ENCODE measurements around the gene PCSK5.
"Not testable (repeated sequence)": the region's sequence is repeated elsewhere in the genome, so short reads cannot be mapped to it uniquely, and the experiment has no call there.

Gene PCSK5

DNA sequence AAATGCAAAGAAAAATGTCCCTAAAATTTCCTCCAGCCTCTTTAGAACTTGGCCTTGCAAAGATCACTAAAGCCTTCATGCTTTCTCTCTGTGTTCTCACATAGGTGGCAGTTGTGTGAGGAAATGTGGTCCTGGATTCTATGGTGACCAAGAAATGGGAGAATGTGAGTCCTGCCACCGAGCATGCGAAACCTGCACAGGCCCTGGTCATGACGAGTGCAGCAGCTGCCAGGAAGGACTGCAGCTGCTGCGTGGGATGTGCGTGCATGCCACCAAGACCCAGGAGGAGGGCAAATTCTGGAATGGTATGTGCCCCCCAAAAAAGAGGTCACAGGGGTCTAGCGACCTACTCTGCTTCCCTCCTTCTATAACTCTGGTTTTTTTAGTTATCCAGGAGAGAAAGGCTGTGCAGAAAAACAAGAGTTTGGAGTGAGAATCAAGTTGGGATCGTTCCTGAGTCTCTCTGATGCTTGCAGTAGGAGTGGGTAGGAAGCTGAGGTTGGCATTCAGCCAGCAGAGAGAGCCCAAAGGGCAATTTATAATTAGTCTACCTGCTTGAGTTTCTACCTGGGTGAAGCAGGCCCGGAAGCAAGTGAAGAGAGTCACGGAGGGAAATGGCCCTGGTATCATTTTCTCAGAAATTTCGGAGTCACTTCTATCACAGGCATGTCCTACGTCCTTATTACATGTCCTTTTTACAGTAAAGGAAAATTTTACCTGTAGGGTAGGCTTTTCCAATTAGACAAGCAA, 406.3 kb downstream of the PCSK5 start:
- no peak for DNase-seq (ENCODE audit: low spot score)

DNA sequence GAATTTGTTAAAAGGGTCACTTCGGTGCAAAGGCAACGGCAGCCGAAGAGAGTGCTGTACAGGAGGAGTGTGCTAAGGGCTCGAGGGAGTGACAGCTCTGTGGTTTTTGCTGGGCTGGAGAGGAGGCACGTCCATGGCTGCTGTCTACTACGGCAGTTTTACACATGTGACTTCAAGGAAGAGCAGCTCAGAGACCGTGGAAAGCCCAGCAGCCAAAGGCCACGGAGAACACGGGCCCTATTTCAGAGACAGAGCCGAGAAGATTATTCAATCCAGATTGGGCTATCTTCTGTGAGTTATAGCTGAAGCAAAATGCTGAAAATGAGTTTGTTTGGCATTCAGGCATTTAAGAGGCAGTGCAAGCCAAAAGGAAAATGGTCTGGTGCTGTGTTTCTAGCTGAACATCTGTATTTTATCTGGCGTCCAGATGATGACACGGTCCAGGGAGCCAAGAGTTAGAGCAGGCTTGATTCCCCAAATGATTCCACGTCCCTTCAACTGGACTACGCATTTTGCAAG, 407.3 kb downstream of the PCSK5 start:
- no peak for DNase-seq (ENCODE audit: low spot score)
- TF ChIP-seq, protein P1, sequence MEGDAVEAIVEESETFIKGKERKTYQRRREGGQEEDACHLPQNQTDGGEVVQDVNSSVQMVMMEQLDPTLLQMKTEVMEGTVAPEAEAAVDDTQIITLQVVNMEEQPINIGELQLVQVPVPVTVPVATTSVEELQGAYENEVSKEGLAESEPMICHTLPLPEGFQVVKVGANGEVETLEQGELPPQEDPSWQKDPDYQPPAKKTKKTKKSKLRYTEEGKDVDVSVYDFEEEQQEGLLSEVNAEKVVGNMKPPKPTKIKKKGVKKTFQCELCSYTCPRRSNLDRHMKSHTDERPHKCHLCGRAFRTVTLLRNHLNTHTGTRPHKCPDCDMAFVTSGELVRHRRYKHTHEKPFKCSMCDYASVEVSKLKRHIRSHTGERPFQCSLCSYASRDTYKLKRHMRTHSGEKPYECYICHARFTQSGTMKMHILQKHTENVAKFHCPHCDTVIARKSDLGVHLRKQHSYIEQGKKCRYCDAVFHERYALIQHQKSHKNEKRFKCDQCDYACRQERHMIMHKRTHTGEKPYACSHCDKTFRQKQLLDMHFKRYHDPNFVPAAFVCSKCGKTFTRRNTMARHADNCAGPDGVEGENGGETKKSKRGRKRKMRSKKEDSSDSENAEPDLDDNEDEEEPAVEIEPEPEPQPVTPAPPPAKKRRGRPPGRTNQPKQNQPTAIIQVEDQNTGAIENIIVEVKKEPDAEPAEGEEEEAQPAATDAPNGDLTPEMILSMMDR (IDR thresholded peaks at IDR 0.05; ENCODE audit: extremely low read depth, missing control alignments): no peak

More for the DNA sequence above, 406.3 kb downstream of the PCSK5 start:
- TF ChIP-seq, protein P1 (IDR thresholded peaks at IDR 0.05; ENCODE audit: extremely low read depth, missing control alignments): no peak

DNA sequence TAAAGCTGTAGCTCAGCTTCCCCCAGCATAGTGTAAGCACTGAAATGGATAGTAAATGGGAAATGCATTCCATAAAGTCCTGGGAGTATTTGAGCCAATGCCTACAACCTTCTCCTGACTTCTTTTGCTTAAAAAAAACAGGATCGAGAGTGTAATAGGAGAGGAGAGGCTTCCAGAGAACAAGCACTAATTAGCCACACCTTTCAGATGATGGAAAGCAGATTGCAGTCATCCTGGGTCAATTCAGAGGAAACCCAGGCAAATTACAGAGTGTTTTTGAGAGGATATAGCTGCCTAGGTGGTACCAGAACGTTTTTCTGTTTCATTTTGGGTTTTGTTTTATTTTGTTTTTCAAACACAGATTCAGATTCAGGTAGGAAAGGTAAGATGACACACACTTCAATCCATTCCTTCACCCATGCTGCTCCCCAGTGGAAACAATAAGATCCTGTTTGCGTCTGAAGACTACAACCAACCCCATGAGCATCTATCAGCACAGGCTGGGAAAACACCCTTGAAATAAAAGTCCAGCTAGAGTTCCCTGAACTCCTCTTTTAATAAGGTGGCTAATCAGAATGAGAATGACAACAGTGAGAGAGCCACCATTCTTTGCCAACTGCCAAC, 408.2 kb downstream of the PCSK5 start:
- TF ChIP-seq, protein P1 (IDR thresholded peaks at IDR 0.05; ENCODE audit: extremely low read depth, missing control alignments): no peak
- no peak for DNase-seq (ENCODE audit: low spot score)

DNA sequence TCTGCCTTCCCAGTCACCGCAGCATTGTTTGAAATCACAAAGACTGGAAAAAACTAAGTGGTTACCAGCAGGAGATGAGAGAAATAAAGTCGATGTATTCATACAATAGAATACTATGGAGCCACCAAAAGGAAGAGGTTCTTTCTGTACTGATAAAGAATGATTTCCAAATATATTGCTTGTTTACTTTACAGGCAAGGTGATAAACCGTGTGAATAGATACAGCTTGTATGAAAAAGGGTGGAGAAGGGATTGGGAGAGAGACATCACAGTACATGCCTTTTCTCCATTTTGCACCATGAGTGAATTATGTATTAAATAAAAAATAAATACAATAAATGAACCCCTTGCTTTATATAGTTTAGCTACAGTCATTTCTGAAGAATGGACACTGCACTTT, 412.1 kb downstream of the PCSK5 start:
- TF ChIP-seq, protein P1 (IDR thresholded peaks at IDR 0.05; ENCODE audit: extremely low read depth, missing control alignments): no peak
- no peak for DNase-seq (ENCODE audit: low spot score)

DNA sequence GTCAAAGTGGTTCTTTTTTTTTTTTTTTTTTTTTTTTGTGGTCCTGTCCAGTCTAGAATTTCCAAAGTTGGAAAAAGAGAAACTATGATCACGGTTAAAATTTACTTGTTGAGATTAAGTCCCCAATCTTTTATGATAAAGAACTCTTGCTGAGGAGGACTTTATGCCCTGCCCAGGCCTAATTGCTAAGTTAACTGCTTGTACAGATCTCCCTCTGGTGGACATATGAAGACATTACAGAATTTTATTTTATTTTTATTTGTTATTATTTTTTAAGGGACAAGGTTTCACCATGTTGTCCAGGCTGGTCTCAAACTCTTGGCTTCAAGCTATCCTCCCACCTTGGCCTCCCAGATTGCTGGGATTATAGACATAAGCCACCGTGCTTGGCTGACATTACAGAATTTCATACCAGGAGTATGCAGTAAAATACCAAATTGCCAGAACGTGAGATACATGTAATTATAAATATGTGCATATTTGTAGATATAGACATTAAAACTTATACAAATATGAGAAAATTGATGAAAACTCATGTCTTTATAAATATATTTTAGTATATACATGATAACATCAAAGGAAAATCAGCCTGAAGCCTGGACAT, 412.6 kb downstream of the PCSK5 start:
- DNase-seq (ENCODE audit: low spot score): peak; percentile 53
- TF ChIP-seq, protein P1 (IDR thresholded peaks at IDR 0.05; ENCODE audit: extremely low read depth, missing control alignments): no peak

DNA sequence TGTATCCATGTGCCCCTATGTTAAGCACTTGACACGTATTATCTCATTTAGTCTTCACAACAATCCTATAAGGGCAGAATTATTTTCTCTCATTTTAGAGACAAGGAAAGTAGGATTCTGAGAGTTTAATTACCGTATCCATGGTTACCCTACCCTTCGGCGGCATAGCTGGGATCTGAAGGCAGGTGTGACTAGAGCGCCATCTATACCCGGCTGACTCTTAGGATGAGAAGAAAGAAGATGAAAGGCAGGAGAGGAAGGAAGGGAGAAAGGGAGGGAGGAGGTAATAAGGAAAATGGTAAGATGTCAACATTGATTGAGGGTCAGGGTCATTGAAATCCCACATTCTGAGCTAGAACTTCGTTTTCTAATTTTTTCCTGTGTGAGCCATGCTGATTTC, 416.6 kb downstream of the PCSK5 start:
- DNase-seq (ENCODE audit: low spot score): not testable (repeated sequence)

DNA sequence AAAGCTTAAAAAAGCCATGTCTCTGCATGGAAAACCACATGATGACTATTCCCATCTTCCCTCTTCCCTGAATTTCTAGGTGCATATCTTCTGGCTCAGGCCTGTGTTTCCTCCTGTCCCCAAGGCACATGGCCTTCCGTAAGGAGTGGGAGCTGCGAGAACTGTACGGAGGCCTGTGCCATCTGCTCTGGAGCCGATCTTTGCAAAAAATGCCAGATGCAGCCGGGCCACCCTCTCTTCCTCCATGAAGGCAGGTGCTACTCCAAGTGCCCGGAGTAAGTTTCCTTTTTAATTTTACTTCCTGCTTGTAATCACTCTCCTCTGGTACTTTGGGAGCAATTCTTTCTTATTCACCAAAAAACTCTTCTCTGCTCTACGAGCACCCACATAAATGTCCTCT, 420.1 kb downstream of the PCSK5 start:
- DNase-seq (ENCODE audit: low spot score): no peak
- TF ChIP-seq, protein P1 (IDR thresholded peaks at IDR 0.05; ENCODE audit: extremely low read depth, missing control alignments): no peak

All from GM20000 (cell line).